GM19238 (cell line): ENCODE measurements around the gene NTSR1.
A peak's percentile ranks its signal among the peaks of the same experiment; 100 is the strongest.

ENCODE experiments used
- DNase-seq: peaks from one replicate; pipeline ENCODE4 v3.0.0; 2011; ENCODE audit warnings: low spot score; ENCODE audit not compliant: insufficient read length

Gene NTSR1

GRCh38 chr20:62800314-62801259 is 92.0 kb downstream of the NTSR1 start:
- no peak for DNase-seq

- DNase-seq = no peak
These were observed 92.8 kb downstream of the NTSR1 start for GRCh38 chr20:62801284-62802010.

- DNase-seq = no peak
These were observed 93.5 kb downstream of the NTSR1 start for GRCh38 chr20:62802026-62802712.

DNA sequence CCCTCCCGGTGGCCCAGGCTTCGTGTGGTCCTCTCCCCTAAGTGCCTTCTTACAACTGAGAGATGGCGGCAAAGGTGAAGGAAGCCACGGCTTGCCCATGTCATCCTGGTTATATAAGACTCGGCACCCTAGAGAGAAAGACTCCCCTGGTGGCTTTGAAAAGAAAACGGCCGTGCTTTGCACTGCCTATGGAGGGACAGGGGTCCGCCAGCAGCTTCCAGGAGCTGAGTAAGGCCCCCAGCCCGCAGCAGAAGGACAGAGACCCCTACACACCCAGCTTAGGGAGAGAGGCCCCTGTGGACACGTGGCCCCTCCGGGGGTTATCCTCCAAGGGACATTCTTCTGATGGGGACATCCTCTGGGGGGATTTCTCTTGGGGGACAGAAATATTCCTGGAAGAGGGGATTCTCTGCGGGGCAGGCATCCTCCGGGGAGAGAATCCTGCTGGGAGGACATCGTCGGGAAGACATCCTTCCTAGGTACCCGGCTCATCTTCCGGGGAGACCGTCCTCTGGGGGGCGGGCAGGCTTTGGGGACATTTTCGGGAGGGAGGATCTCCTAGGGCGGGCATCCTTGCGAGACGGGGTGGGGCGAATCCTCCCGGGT is 95.5 kb downstream of the NTSR1 start:
- no peak for DNase-seq

- DNase-seq = peak; percentile 94
These were observed 96.1 kb downstream of the NTSR1 start, which contains the start of gene OGFR for GRCh38 chr20:62804627-62805154. Gene OGFR, plus strand, starts transcription at chr20:62804835. Its CDS starts 25 bp downstream, at chr20:62804860.

DNA sequence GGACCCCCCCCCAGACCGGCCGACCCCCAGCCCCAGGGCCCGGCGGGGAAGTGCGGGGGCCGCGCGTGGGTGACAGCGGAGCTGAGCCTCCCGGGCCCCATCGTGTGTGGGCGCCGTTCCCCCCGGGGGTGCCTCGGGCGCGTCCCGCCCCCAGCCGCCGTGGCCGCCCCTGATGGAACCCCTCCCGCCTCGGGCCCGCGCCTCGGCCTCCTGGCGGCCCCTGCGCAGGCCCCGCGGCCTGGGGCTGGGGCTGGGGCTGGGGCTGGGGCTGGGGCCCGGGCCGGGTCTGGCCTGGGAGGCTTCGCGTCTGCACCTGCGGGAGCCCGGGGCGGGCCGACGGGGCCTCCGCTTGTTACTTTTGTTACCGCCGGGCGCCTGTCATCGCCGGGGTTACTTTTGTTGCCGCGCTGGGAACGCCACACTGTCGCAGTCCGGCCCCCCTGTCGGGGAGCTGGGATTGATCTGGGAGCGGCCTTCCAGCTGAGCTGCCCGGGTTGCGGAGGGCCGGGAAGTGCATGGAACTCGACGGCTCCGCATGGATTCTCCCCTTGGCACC is 96.6 kb downstream of the NTSR1 start:
- peak; percentile 65 for DNase-seq

- DNase-seq = no peak
These were observed 97.2 kb downstream of the NTSR1 start for GRCh38 chr20:62805711-62806382.

- DNase-seq = no peak
These were observed 97.9 kb downstream of the NTSR1 start for GRCh38 chr20:62806383-62807050.

DNA sequence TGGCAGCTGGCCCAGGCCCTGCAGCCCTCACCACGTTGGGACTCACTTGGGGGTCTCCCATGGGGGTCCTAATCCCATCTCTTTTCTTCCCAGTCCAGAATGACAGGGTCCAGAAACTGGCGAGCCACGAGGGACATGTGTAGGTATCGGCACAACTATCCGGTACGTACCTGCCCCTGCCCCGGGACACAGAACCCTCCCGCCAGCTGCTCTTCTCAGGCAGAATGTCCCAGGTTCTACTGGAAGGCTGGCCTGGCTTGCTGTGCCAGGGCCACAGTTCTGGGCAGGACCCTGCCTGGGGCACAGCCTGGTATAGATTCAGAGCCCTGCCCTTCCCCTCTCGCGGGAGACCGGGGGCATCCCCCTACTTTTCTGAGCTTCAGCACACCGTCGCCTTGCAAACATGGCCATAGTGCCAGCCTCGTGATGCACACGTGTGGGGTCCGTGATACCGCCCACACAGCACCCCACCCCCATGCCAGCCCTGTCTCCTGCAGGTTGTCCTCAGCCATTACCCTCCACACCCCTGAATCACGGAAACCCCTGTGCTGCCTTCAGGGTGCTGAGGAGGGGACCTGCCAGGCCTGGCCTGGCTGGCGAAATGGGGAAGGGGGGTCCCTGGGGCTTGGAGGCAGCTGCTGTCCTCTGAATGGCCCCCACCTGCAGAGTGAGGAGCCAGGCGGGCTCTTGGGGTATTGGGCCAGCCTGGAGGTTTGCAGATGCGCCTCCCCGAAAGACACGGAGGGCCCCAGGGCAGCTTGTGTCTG is 99.0 kb downstream of the NTSR1 start:
- DNase-seq = no peak

DNA sequence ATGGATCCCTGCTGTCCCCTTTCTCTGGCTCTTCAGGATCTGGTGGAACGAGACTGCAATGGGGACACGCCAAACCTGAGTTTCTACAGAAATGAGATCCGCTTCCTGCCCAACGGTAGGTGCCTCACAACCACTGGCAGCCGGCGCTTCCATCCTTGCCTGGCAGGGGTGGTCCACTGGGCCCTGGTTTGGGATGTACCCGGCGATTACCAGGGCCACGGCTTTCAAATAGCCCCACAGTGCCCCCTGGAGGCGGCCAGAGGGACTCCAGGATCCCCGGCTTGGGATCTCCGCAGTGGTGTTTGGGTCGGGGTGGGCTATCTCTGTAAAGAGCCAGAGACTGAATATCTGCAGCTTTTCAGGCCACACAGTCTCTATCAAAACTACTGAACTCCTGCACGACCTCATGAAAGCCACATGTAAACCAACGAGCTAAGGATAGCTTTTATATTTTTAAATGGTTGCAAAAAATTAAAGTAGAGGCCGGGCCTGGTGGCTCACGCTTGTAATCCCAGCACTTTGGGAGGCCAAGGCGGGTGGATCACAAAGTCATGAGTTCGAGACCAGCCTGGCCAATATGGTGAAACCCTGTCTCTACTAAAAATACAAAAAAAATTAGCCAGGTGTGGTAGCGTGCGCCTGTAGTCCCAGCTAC is 99.7 kb downstream of the NTSR1 start:
- DNase-seq = peak; percentile 89

GRCh38 chr20:62809530-62810428 is 101.1 kb downstream of the NTSR1 start:
- DNase-seq = no peak

GRCh38 chr20:62811320-62811719 is 102.7 kb downstream of the NTSR1 start:
- DNase-seq = no peak

DNA sequence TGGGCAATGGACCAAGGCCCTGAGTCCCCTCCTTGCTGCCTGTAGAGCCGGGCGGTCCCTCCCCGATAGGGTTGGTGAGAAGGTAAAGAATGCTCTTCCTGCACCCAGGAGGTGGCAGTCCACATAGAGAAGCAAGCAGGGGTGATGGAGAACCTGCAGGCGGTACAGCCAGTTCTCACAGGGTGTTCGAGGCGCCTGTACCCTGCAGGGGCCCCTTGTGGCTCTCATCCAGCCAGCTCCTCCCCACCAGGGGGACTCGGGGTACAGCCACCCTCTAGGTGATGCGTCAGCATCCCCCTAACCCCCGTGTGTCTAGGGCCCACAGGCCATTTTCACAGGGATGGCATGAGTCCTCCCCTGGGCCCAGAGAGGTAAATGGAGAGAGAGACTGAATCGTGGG is 103.1 kb downstream of the NTSR1 start:
- no peak for DNase-seq
